Common myeloid progenitor, CD34-positive (primary cell): ENCODE measurements around the gene DFFA.
A peak's percentile ranks its signal among the peaks of the same experiment; 100 is the strongest.
"Not testable (repeated sequence)": the region's sequence is repeated elsewhere in the genome, so short reads cannot be mapped to it uniquely, and the experiment has no call there.

Source experiments
- CTCF ChIA-PET: fragments of 350-600 bp; sonication (Branson Sonifier 250); formaldehyde crosslinking; loops from one replicate; lab custom pipeline; 2021; ENCODE audit warnings: antibody characterized with exemption; lab: Charles Lee
- POLR2A ChIA-PET: fragments of 350-600 bp; sonication (Branson Sonifier 250); formaldehyde crosslinking; loops from one replicate; lab custom pipeline; 2021; ENCODE audit warnings: antibody characterized with exemption; lab: Charles Lee
- DNase-seq, 3 donors: peaks; one replicate each; pipeline versions ENCODE4 v3.0.0 to v3.0.0-alpha.2; 2013
- H3K27ac ChIP-seq, 2 experiments: 1 replicate in 1 of 2; 2 replicates in 1 of 2; pipeline ENCODE4 v1.7.0; 2013; ENCODE audit warnings: inconsistent platforms in 2 of 2, low read length in 2 of 2, mild to moderate bottlenecking in 2 of 2, low read depth in 1 of 2, moderate library complexity in 1 of 2; ENCODE audit not compliant: severe bottlenecking in 2 of 2, insufficient read depth in 1 of 2, poor library complexity in 1 of 2
- H3K27me3 ChIP-seq, 5 experiments: replicated peaks in 2 of 5; 1 replicate in 3 of 5; 2 replicates in 2 of 5; pipeline versions ENCODE4 v1.6.1 to v1.7.0; 2013; ENCODE audit warnings: low read length in 4 of 5, mild to moderate bottlenecking in 2 of 5, moderate library complexity in 2 of 5, inconsistent platforms in 1 of 5; ENCODE audit not compliant: insufficient read depth in 5 of 5, control insufficient read depth in 4 of 5
- H3K36me3 ChIP-seq, 4 experiments: 1 replicate in 2 of 4; 2 replicates in 2 of 4; pipeline versions ENCODE4 v1.6.1 to v1.7.0; 2013; ENCODE audit warnings: low read length in 3 of 4, control low read depth in 1 of 4, mild to moderate bottlenecking in 1 of 4; ENCODE audit not compliant: control insufficient read depth in 4 of 4, insufficient read depth in 4 of 4
- H3K4me1 ChIP-seq, 4 experiments: 1 replicate in 3 of 4; 2 replicates in 1 of 4; pipeline versions ENCODE4 v1.6.1 to v1.7.1; 2013; ENCODE audit warnings: low read length in 3 of 4, mild to moderate bottlenecking in 3 of 4, control low read depth in 1 of 4, inconsistent platforms in 1 of 4, moderate library complexity in 1 of 4; ENCODE audit not compliant: control insufficient read depth in 4 of 4, insufficient read depth in 4 of 4; ENCODE audit errors: control extremely low read depth in 1 of 4
- H3K4me3 ChIP-seq, 7 experiments: 1 replicate in 4 of 7; 2 replicates in 3 of 7; pipeline versions ENCODE4 v1.5.1 to v1.7.0; 2013; ENCODE audit warnings: mild to moderate bottlenecking in 7 of 7, low read length in 6 of 7, moderate library complexity in 6 of 7, inconsistent platforms in 2 of 7, low read depth in 2 of 7, control low read depth in 1 of 7; ENCODE audit not compliant: insufficient read depth in 4 of 7, control insufficient read depth in 1 of 7; ENCODE audit errors: extremely low read depth in 1 of 7
- H3K9me3 ChIP-seq, 5 experiments: 1 replicate in 4 of 5; 2 replicates in 1 of 5; pipeline versions ENCODE4 v1.6.1 to v1.7.1; 2013; ENCODE audit warnings: low read length in 4 of 5, mild to moderate bottlenecking in 2 of 5, inconsistent platforms in 1 of 5, low read depth in 1 of 5, moderate library complexity in 1 of 5; ENCODE audit not compliant: control insufficient read depth in 4 of 5, insufficient read depth in 2 of 5; ENCODE audit errors: control extremely low read depth in 1 of 5
- WGBS: methylation state at CpG from one replicate; pipeline ENCODE4 v1.1.5; 2013; ENCODE audit not compliant: insufficient coverage; 5-methylcytosine and 5-hydroxymethylcytosine counted together

Gene DFFA

GRCh38 chr1:10470043-10470442, 2.3 kb downstream of the DFFA start:
- Histone ChIP-seq H3K27me3 (no peaks in the 10 kb centered on the region), H3K27ac (no peak overlapping the region), H3K4me1 (peaks cover 4 to 27% (median 18%) of the 10 kb centered on the region in 4 experiments), H3K36me3 (peaks cover 6 to 29% (median 19%) of the 10 kb centered on the region in 4 experiments), H3K4me3 (no peak overlapping the region), H3K9me3 (no peaks in the 10 kb centered on the region)
- POLR2A ChIA-PET, result no interaction called here
- CTCF ChIA-PET, result no interaction called here
- WGBS, result 100% methylated on average over 1 of the region's 4 CpGs
- no peak for DNase-seq

GRCh38 chr1:10467078-10467477, 5.3 kb downstream of the DFFA start:
- peaks cover 0 to 15% (median 8%) of the 10 kb centered on the region in 4 experiments for H3K4me1 ChIP-seq
- H3K27me3 ChIP-seq, result no peaks in the 10 kb centered on the region
- H3K27ac ChIP-seq, result no peak overlapping the region
- DNase-seq, result no peak
- H3K4me3 ChIP-seq, result no peak overlapping the region
- WGBS, result 100% methylated on average over 1 of the region's 2 CpGs
- POLR2A ChIA-PET, result no interaction called here
- H3K9me3 ChIP-seq, result no peaks in the 10 kb centered on the region
- H3K36me3 ChIP-seq, result peaks cover 10 to 51% (median 37%) of the 10 kb centered on the region in 4 experiments
- CTCF ChIA-PET, result no interaction called here

GRCh38 chr1:10459184-10459583, 13.1 kb downstream of the DFFA start:
- no peaks in the 10 kb centered on the region for H3K27me3 ChIP-seq
- ChIA-PET POLR2A (no interaction called here), CTCF (interaction anchor here (1.3 kb wide), 1 partner anchor 35 kb away, joined by 6 read pairs; no protein-coding TSS in a partner anchor)
- H3K4me1 ChIP-seq, result peaks cover 0 to 3% (median 0%) of the 10 kb centered on the region in 4 experiments
- peak overlapping the region in 1 of 2 experiments; percentile 56 for H3K27ac ChIP-seq
- no peak overlapping the region for H3K4me3 ChIP-seq
- H3K36me3 ChIP-seq, result peaks cover 8 to 34% (median 25%) of the 10 kb centered on the region in 4 experiments
- peak in 2 of 3 donors; percentile 35 to 62 for DNase-seq
- H3K9me3 ChIP-seq, result no peaks in the 10 kb centered on the region
- WGBS, result 83% methylated on average over 1 of the region's 3 CpGs

GRCh38 chr1:10457875-10458274, 14.5 kb downstream of the DFFA start:
- DNase-seq, result no peak
- CTCF ChIA-PET, result no interaction called here
- Histone ChIP-seq H3K9me3 (no peaks in the 10 kb centered on the region), H3K27me3 (no peaks in the 10 kb centered on the region), H3K4me1 (peaks cover 0 to 3% (median 0%) of the 10 kb centered on the region in 4 experiments), H3K27ac (no peak overlapping the region), H3K36me3 (peaks cover 4 to 27% (median 20%) of the 10 kb centered on the region in 4 experiments), H3K4me3 (no peak overlapping the region)
- POLR2A ChIA-PET, result no interaction called here
- WGBS, result 97% methylated on average over 9 of the region's 9 CpGs

GRCh38 chr1:10457462-10457861, 14.9 kb downstream of the DFFA start:
- POLR2A ChIA-PET, H3K4me1 ChIP-seq, CTCF ChIA-PET, H3K27me3 ChIP-seq, H3K27ac ChIP-seq, H3K9me3 ChIP-seq, H3K4me3 ChIP-seq, DNase-seq: not testable (repeated sequence)
- peaks cover 3 to 23% (median 16%) of the 10 kb centered on the region in 4 experiments for H3K36me3 ChIP-seq
- 76% methylated on average over 3 of the region's 7 CpGs for WGBS

GRCh38 chr1:10456661-10457060, 15.7 kb downstream of the DFFA start:
- Histone ChIP-seq H3K27ac (no peak overlapping the region), H3K4me1 (peaks cover 0 to 3% (median 0%) of the 10 kb centered on the region in 4 experiments), H3K27me3 (no peaks in the 10 kb centered on the region), H3K9me3 (no peaks in the 10 kb centered on the region), H3K36me3 (peaks cover 3 to 18% (median 11%) of the 10 kb centered on the region in 4 experiments), H3K4me3 (no peak overlapping the region)
- POLR2A ChIA-PET, result no interaction called here
- no CpG with 5 or more reads among the region's 7 CpGs for WGBS
- no peak for DNase-seq
- CTCF ChIA-PET, result interaction anchor here (1.5 kb wide), 1 partner anchor 38 kb away, joined by 6 read pairs; no protein-coding TSS in a partner anchor

GRCh38 chr1:10456048-10456447, 16.3 kb downstream of the DFFA start:
- H3K4me1 ChIP-seq, result peaks cover 0 to 5% (median 4%) of the 10 kb centered on the region in 4 experiments
- H3K27ac ChIP-seq, result no peak overlapping the region
- H3K36me3 ChIP-seq, result peaks cover 3 to 12% (median 5%) of the 10 kb centered on the region in 4 experiments
- CTCF ChIA-PET, result interaction anchor here (1.5 kb wide), 1 partner anchor 38 kb away, joined by 6 read pairs; no protein-coding TSS in a partner anchor
- H3K9me3 ChIP-seq, result no peaks in the 10 kb centered on the region
- 76% methylated on average over 4 of the region's 5 CpGs for WGBS
- POLR2A ChIA-PET, result no interaction called here
- peaks cover 0 to 3% (median 0%) of the 10 kb centered on the region in 5 experiments for H3K27me3 ChIP-seq
- no peak overlapping the region for H3K4me3 ChIP-seq
- peak in 1 of 3 donors; percentile 25 for DNase-seq
